NCI-H2171 treated with DMSO at 0.1 percent for 48 hours (cell line): ENCODE data around the gene PCDHB6.
A peak's percentile ranks its signal among the peaks of the same experiment; 100 is the strongest.
"Not testable (repeated sequence)": the region's sequence is repeated elsewhere in the genome, so short reads cannot be mapped to it uniquely, and the experiment has no call there.

Experiments used
- DNase-seq: peaks from one replicate; lab custom pipeline; 2025; lab: John Stamatoyannopoulos, UW

PCDHB6 gene

DNA sequence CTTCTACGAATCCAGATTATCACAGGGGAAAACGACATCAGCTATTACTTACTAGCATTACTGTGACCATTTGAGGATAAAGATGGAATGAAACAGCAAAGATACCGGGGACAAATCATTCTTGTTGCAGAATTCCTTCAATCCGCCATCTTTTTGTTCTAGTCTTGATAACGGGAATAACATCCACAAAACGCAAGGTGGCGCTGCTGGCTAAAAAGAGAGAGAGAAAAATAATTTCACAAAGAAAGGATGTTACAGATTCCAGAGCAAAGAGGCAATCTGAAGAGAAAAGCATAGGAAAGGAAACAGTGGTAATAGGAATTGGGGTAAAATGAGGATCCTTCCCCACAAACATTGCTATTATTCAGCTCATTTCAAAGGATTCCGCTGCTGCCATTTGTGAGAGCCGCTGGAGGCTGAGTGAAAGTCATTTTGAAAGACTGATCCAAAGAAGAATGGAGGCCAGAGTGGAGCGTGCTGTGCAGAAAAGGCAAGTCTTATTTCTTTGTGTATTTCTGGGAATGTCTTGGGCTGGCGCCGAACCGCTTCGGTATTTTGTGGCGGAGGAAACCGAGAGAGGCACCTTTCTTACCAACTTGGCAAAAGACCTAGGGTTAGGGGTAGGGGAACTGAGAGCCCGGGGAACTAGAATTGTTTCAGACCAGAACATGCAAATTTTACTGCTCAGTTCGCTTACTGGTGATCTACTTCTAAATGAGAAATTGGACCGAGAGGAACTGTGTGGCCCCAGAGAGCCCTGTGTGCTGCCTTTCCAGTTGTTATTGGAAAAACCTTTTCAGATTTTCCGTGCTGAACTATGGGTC, 22.7 kb downstream of the PCDHB6 start, which contains the start of gene PCDHB7:
TSS of gene PCDHB7 (plus strand) at position 264 of the 824 bp plus-strand sequence. CDS start at position 456, 192 bp downstream.
- peak; percentile 26 for DNase-seq

DNA sequence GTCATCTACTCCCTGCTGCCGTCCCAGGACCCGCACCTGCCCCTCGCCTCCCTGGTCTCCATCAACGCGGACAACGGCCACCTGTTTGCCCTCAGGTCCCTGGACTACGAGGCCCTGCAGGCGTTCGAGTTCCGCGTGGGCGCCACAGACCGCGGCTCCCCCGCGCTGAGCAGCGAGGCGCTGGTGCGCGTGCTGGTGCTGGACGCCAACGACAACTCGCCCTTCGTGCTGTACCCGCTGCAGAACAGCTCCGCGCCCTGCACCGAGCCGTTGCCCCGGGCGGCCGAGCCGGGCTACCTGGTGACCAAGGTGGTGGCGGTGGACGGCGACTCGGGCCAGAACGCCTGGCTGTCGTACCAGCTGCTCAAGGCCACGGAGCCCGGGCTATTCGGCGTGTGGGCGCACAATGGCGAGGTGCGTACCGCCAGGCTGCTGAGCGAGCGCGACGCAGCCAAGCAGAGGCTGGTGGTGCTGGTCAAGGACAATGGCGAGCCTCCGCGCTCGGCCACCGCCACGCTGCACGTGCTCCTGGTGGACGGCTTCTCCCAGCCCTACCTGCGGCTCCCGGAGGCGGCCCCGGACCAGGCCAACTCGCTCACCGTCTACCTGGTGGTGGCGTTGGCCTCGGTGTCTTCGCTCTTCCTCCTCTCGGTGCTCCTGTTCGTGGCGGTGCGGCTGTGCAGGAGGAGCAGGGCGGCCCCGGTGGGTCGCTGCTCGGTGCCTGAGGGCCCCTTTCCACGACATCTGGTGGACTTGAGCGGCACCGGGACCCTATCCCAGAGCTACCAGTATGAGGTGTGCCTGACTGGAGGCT, 24.6 kb downstream of the PCDHB6 start:
- not testable (repeated sequence) for DNase-seq

DNA sequence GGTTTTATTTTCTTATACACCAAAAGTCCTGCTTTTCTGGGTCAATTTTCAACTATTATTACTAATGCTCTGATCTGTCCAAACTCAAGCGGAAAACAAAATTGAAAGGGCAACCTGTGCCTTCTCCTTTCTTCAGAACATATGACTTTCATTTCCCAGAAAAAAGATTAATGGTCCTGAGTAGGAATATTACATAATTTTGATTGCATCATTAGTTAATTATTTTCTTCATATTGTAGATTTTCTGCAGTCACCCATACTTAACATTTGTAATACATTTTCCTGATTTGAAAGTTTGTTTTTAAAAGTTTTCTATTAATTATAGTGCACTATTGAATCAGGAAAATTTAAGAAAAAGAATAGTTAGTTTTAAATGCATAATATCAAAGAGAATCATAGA, 26.1 kb downstream of the PCDHB6 start:
- no peak for DNase-seq

DNA sequence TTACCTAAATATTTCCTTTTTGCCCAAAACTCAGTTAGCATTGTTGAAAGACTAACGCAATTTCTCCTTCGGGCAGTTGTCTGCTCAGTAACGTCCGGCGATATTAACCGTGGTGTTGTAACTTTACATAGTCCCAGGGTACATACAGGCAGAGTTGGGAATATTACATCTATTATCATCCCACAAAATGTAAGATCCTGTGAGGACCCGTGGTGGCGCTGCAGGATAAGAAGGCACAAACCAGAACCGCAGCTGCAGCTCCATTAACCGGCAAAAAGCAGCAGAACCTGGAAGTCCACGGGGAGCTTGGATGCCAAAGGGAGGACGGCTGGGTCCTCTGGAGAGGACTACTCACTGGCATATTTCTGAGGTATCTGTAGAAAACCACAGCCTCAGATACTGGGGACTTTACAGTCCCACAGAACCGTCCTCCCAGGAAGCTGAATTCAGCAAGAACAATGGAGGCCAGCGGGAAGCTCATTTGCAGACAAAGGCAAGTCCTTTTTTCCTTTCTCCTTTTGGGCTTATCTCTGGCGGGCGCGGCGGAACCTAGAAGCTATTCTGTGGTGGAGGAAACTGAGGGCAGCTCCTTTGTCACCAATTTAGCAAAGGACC, 27.8 kb downstream of the PCDHB6 start, which contains the start of gene PCDHB8:
TSS of gene PCDHB8 (plus strand) at position 214 of the 615 bp plus-strand sequence. CDS start at position 459, 245 bp downstream.
- not testable (repeated sequence) for DNase-seq

DNA sequence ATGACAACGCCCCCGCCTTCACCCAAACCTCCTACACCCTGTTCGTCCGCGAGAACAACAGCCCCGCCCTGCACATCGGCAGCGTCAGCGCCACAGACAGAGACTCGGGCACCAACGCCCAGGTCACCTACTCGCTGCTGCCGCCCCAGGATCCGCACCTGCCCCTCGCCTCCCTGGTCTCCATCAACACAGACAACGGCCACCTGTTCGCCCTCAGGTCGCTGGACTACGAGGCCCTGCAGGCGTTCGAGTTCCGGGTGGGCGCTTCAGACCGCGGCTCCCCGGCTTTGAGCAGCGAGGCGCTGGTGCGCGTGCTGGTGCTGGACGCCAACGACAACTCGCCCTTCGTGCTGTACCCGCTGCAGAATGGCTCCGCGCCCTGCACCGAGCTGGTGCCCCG, 29.5 kb downstream of the PCDHB6 start:
- not testable (repeated sequence) for DNase-seq

DNA sequence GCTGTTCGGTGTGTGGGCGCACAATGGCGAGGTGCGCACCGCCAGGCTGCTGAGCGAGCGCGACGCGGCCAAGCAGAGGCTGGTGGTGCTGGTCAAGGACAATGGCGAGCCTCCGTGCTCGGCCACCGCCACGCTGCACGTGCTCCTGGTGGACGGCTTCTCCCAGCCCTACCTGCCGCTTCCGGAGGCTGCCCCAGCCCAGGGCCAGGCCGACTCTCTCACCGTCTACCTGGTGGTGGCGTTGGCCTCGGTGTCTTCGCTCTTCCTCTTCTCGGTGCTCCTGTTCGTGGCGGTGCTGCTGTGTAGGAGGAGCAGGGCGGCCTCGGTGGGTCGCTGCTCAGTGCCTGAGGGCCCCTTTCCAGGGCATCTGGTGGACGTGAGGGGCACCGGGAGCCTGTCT, 30.0 kb downstream of the PCDHB6 start:
- DNase-seq: not testable (repeated sequence)

DNA sequence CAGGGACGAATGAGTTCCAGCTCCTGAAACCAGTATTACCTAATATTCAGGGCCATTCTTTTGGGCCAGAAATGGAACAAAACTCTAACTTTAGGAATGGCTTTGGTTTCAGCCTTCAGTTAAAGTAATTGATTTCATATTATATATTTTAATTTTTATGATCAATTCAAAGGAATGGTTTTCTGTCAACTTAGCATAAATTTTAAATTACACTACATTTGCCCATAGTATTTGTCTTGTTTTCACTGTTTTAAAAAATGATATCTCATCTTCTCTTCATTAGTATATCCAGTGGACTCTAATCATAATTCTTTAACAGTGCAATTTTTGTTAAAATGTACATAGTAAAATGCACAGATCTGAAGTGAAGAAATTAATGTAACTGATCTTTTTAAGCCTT, 30.5 kb downstream of the PCDHB6 start:
- no peak for DNase-seq

DNA sequence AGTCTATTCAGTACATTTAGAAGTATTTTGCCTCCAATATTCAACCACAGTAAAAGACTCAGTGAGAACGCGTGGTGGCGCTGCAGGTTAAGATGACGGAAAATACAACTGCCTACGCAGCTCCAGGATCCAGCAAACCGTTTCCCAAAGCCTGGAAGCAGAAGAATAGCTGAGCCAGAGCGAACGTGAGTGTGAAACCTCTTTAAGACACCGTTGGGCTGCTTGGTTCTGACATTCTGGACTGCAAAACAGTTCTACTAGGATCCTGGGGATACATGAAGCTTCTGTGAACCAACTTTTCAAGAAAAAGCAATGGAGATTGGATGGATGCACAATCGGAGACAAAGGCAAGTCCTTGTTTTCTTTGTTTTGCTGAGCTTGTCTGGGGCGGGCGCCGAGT, 32.4 kb downstream of the PCDHB6 start, which contains the start of gene PCDHB16:
TSS of gene PCDHB16 (plus strand) at position 140 of the 400 bp plus-strand sequence. CDS start at position 313, 173 bp downstream.
- peak; percentile 50 for DNase-seq

DNA sequence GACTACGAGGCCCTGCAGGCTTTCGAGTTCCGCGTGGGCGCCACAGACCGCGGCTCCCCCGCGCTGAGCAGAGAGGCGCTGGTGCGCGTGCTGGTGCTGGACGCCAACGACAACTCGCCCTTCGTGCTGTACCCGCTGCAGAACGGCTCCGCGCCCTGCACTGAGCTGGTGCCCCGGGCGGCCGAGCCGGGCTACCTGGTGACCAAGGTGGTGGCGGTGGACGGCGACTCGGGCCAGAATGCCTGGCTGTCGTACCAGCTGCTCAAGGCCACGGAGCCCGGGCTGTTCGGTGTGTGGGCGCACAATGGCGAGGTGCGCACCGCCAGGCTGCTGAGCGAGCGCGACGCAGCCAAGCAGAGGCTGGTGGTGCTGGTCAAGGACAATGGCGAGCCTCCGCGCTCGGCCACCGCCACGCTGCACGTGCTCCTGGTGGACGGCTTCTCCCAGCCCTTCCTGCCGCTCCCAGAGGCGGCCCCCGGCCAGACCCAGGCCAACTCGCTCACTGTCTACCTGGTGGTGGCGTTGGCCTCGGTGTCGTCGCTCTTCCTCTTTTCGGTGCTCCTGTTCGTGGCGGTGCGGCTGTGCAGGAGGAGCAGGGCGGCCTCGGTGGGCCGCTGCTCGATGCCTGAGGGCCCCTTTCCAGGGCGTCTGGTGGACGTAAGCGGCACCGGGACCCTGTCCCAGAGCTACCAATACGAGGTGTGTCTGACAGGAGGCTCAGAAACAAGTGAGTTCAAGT, 34.4 kb downstream of the PCDHB6 start:
- not testable (repeated sequence) for DNase-seq

DNA sequence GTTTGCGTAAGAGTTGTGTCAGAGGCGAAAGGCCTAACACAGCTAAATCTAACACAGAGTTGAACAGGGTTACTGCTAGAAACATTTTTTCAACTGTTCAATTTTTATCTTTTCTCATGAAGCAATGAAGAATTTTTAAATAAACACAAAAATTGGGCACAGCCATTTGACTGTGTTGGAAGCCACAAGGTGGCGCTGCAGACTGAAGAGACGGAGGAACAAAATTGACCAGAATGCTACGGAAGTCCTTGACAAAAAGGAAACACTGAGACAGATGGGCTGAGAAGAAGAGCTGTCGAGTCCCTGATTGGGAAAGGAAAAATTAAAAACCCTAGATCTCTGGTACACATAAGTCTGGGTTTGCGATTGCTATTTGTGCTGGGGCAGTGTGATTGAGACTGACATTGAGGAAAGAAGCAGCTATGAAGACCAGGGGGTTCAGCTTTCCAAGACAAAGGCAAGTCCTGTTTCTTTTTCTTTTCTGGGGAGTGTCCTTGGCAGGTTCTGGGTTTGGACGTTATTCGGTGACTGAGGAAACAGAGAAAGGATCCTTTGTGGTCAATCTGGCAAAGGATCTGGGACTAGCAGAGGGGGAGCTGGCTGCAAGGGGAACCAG, 37.1 kb downstream of the PCDHB6 start, which contains the start of gene PCDHB9:
TSS of gene PCDHB9 (plus strand) at position 265 of the 616 bp plus-strand sequence. CDS start at position 423, 158 bp downstream.
- peak; percentile 52 for DNase-seq

DNA sequence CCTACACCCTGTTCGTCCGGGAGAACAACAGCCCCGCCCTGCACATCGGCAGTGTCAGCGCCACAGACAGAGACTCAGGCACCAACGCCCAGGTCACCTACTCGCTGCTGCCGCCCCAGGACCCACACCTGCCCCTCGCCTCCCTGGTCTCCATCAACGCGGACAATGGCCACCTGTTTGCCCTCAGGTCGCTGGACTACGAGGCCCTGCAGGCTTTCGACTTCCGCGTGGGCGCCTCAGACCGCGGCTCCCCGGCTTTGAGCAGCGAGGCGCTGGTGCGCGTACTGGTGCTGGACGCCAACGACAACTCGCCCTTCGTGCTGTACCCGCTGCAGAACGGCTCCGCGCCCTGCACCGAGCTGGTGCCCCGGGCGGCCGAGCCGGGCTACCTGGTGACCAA, 38.8 kb downstream of the PCDHB6 start:
- DNase-seq: not testable (repeated sequence)

DNA sequence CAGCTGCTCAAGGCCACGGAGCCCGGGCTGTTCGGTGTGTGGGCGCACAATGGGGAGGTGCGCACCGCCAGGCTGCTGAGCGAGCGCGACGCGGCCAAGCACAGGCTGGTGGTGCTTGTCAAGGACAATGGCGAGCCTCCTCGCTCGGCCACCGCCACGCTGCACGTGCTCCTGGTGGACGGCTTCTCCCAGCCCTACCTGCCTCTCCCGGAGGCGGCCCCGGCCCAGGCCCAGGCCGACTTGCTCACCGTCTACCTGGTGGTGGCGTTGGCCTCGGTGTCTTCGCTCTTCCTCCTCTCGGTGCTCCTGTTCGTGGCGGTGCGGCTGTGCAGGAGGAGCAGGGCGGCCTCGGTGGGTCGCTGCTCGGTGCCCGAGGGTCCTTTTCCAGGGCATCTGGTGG, 39.3 kb downstream of the PCDHB6 start:
- DNase-seq: not testable (repeated sequence)

DNA sequence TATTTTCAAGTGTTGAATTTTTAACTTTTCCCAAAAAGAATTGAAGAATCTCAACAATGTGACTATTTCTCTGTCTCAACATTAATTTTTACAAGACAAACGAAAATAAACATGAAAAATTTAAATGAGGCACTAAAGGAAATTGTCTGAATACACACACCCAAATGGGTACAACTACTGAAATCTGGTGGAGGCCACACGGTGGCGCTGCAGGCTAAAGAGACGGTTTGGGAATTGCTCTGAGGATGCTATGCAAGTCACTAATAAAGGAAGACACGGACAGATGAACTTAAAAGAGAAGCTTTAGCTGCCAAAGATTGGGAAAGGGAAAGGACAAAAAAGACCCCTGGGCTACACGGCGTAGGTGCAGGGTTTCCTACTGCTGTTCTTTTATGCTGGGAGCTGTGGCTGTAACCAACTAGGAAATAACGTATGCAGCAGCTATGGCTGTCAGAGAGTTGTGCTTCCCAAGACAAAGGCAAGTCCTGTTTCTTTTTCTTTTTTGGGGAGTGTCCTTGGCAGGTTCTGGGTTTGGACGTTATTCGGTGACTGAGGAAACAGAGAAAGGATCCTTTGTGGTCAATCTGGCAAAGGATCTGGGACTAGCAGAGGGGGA, 42.4 kb downstream of the PCDHB6 start, which contains the start of gene PCDHB10:
TSS of gene PCDHB10 (plus strand) at position 244 of the 616 bp plus-strand sequence. CDS start at position 444, 200 bp downstream.
- peak; percentile 45 for DNase-seq

DNA sequence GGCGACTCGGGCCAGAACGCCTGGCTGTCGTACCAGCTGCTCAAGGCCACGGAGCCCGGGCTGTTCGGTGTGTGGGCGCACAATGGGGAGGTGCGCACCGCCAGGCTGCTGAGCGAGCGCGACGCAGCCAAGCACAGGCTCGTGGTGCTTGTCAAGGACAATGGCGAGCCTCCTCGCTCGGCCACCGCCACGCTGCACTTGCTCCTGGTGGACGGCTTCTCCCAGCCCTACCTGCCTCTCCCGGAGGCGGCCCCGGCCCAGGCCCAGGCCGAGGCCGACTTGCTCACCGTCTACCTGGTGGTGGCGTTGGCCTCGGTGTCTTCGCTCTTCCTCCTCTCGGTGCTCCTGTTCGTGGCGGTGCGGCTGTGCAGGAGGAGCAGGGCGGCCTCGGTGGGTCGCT, 44.5 kb downstream of the PCDHB6 start:
- DNase-seq: not testable (repeated sequence)

DNA sequence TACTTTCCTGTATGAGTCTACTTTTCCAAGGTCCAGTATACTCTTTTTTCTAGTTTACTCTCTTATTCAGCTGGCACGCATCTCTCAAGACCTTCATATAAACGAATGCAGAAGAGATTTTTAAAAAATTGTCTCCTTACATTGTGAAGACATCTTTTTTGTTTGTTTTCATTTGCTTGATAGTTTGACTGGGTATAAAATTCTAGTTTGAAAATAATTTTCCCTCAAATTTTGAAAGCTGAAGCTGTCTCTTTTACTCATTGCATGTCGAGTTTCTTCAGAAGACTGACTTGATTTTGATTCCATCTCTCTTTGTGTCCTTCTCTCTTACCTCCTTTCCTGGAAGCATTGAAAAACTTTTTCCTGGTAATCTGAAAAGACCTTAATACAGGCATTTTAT, 46.5 kb downstream of the PCDHB6 start:
- no peak for DNase-seq

DNA sequence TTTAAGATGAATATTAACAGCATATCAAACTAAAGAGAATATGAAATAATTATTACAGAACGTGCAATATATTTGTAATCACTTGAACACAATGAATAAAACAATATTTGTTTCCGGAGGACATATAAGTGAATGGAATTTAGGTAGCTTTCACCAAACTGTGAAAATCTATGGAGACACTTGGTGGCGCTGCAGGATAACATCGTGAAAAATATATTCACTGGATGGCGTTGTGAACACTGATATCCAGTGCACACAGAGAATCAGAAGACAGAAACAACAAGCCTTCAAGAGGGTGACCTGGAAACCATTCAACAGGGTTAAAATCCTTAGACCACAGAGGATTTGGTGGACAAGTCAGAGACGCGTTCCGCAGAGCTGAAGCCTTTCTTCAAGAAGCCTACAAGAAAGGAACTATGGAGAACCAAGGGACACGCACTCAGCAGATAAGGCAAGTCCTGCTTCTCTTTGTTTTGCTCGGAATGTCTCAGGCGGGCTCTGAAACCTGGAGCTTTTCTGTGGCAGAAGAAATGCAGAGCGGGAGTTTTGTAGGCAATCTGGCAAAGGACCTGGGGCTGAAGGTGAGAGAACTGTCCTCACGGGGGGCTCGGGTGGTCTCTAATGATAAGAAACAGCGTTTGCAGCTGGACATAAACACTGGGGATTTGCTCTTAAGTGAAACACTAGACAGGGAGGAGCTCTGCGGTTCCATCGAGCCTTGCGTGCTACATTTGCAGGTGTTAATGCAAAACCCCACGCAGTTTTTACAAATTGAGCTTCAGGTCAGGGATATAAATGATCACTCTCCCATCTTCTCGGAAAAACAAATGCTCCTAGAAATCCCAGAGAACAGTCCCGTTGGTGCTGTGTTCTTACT, 49.7 kb downstream of the PCDHB6 start, which contains the start of gene PCDHB11:
TSS of gene PCDHB11 (plus strand) at position 269 of the 877 bp plus-strand sequence. CDS start at position 417, 148 bp downstream.
- DNase-seq: peak; percentile 2

DNA sequence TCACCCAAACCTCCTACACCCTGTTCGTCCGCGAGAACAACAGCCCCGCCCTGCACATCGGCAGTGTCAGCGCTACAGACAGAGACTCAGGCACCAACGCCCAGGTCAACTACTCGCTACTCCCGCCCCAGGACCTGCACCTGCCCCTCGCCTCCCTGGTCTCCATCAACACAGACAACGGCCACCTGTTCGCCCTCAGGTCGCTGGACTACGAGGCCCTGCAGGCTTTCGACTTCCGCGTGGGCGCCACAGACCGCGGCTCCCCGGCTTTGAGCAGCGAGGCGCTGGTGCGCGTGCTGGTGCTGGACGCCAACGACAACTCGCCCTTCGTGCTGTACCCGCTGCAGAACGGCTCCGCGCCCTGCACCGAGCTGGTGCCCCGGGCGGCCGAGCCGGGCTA, 51.3 kb downstream of the PCDHB6 start:
- DNase-seq: not testable (repeated sequence)

DNA sequence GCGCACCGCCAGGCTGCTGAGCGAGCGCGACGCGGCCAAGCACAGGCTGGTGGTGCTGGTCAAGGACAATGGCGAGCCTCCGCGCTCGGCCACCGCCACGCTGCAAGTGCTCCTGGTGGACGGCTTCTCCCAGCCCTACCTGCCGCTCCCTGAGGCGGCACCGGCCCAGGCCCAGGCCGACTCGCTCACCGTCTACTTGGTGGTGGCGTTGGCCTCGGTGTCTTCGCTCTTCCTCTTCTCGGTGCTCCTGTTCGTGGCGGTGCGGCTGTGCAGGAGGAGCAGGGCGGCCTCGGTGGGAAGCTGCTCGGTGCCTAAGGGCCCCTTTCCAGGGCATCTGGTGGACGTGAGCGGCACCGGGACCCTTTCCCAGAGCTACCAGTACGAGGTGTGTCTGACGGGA, 51.8 kb downstream of the PCDHB6 start:
- not testable (repeated sequence) for DNase-seq
